GM04503 (cell line): Measurements from ENCODE around the gene ABCA5.
"Not testable (repeated sequence)": the region's sequence is repeated elsewhere in the genome, so short reads cannot be mapped to it uniquely, and the experiment has no call there.

Experiments used
- DNase-seq: peaks from one replicate; pipeline ENCODE4 v3.0.0-alpha.2; 2012; ENCODE audit warnings: low read depth

The ABCA5 gene

DNA sequence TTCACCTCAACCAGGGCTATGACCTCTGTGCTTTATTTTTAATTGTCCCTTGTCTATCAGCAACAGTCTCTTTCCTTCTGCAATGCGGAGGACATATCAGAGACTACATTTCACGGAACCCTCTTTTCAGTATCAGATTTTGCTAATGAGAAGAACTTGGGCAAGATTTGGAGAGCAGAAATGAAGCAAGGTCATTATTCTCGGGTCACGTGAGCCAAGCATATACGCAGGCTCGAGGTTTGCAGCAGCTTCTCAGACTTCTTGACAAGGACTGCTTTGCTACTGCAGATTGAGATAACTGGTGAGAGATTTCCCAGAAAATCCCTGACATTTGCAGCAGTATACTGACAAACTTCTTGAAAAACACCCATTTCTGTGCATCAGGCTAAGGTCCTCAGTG is 128.7 kb downstream of the ABCA5 start:
- DNase-seq, result no peak

GRCh38 chr17:69196105-69196653 is 130.8 kb downstream of the ABCA5 start:
- not testable (repeated sequence) for DNase-seq
